Measurements from ENCODE around the gene ACSL1.

Gene ACSL1

GRCh38 chr4:184808713-184809050 is 17.1 kb downstream of the ACSL1 start:
- H3K4me3 ChIP-seq (replicated peaks; ENCODE audit: low read depth, low read length) = no peak overlapping the region
- no peak for TF ChIP-seq CTCF (IDR thresholded peaks at IDR 0.05; ENCODE audit: low read depth, low read length, missing control alignments)
- DNase-seq (ENCODE audit: extremely low read depth, low read depth) = no peak

GRCh38 chr4:184807797-184808712 is 17.7 kb downstream of the ACSL1 start:
- peak; percentile 31 for DNase-seq (ENCODE audit: extremely low read depth, low read depth)

GRCh38 chr4:184807256-184807655 is 18.5 kb downstream of the ACSL1 start:
- TF ChIP-seq CTCF (IDR thresholded peaks at IDR 0.05; ENCODE audit: low read depth, low read length, missing control alignments) = no peak
- DNase-seq (ENCODE audit: extremely low read depth, low read depth) = no peak
- H3K4me3 ChIP-seq (replicated peaks; ENCODE audit: low read depth, low read length) = no peak overlapping the region

More at GRCh38 chr4:184807797-184808712, 17.7 kb downstream of the ACSL1 start:
- no peak for TF ChIP-seq CTCF (IDR thresholded peaks at IDR 0.05; ENCODE audit: low read depth, low read length, missing control alignments)
- no peak overlapping the region for H3K4me3 ChIP-seq (replicated peaks; ENCODE audit: low read depth, low read length)

GRCh38 chr4:184806711-184807110 is 19.1 kb downstream of the ACSL1 start:
- TF ChIP-seq CTCF (IDR thresholded peaks at IDR 0.05; ENCODE audit: low read depth, low read length, missing control alignments) = no peak
- DNase-seq (ENCODE audit: extremely low read depth, low read depth) = no peak
- no peak overlapping the region for H3K4me3 ChIP-seq (replicated peaks; ENCODE audit: low read depth, low read length)

- no peak for DNase-seq (ENCODE audit: extremely low read depth, low read depth)
- no peak overlapping the region for H3K4me3 ChIP-seq (replicated peaks; ENCODE audit: low read depth, low read length)
- no peak for TF ChIP-seq CTCF (IDR thresholded peaks at IDR 0.05; ENCODE audit: low read depth, low read length, missing control alignments)
Measured at GRCh38 chr4:184806229-184806550, 19.6 kb downstream of the ACSL1 start.

GRCh38 chr4:184805462-184806228 is 20.1 kb downstream of the ACSL1 start:
- no peak overlapping the region for H3K4me3 ChIP-seq (replicated peaks; ENCODE audit: low read depth, low read length)
- DNase-seq (ENCODE audit: extremely low read depth, low read depth) = no peak
- TF ChIP-seq CTCF (IDR thresholded peaks at IDR 0.05; ENCODE audit: low read depth, low read length, missing control alignments) = no peak

All from HFF-Myc (cell line).